ENCODE results near the gene DCTN3.

DNA sequence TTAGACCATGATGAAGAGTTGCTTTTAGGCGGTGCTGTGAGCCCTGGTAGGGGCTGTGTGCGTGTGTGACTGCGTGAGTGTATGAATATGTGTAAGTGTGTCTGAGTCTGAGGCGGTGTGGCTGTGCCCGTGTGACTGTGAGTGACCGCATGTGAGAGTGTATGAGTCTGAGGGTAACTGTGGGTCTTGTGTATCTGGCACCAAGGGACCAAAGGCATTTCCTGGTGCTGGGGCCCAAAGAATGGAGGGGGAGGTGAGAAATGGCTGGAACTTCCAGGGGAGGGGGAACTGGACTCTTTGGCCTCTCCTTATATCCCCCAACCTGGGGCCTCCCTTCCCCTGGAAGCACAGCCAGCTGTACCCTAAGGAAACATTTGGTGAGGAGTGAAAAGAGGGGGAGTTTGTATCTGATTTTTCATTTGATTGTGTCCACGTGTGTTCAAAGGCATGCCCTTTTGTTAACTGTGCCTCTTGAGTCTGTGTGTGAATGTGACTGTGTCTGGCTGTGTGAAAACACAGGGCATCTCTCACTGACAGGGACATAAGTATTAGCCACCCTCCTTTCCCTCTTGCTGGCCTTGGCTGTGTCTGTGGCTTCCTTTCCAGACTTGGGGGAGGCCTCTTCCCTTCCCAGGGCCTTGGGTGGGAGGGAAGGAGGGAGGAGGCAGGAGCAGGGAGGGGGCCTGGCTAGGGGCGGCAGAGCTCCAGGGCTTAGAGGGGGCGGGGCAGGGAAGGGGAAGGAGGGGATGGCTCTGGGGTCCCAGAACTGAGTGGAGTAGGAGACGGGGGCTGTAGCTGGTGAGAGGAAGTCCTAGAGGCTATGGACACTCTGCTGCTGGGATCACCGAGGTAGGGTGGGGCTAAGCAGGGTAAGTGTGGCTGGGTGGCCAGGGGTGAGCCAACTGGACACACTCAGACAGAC is 33.1 kb upstream of the DCTN3 start:
- TF ChIP-seq, protein P1, sequence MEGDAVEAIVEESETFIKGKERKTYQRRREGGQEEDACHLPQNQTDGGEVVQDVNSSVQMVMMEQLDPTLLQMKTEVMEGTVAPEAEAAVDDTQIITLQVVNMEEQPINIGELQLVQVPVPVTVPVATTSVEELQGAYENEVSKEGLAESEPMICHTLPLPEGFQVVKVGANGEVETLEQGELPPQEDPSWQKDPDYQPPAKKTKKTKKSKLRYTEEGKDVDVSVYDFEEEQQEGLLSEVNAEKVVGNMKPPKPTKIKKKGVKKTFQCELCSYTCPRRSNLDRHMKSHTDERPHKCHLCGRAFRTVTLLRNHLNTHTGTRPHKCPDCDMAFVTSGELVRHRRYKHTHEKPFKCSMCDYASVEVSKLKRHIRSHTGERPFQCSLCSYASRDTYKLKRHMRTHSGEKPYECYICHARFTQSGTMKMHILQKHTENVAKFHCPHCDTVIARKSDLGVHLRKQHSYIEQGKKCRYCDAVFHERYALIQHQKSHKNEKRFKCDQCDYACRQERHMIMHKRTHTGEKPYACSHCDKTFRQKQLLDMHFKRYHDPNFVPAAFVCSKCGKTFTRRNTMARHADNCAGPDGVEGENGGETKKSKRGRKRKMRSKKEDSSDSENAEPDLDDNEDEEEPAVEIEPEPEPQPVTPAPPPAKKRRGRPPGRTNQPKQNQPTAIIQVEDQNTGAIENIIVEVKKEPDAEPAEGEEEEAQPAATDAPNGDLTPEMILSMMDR (IDR thresholded peaks at IDR 0.05): no peak
- no peak for TF ChIP-seq EP300 (IDR thresholded peaks at IDR 0.05; ENCODE audit: low read depth)
- TF ChIP-seq POLR2A (IDR thresholded peaks at IDR 0.05): no peak

Measured in transverse colon (tissue), 3 donors.